ENCODE results near the gene MCTP1. TPM values are rescaled to one million over a fixed set of nuclear protein-coding genes. Genes with fewer than 3 reads are reported as not detected.
"Not testable (repeated sequence)": the region's sequence is repeated elsewhere in the genome, so short reads cannot be mapped to it uniquely, and the experiment has no call there.

Gene MCTP1
- total RNA-seq, 1 experiment from 2014 or later = 16.6 TPM

- DNase-seq (ENCODE audit: low read depth) = no peak
Observed at GRCh38 chr5:95032801-95033200, 252.1 kb downstream of the MCTP1 start.

GRCh38 chr5:95029569-95030366, 255.1 kb downstream of the MCTP1 start:
- peak; percentile 41 for DNase-seq (ENCODE audit: low read depth)

- DNase-seq (ENCODE audit: low read depth) = no peak
Observed at GRCh38 chr5:95027775-95028174, 257.1 kb downstream of the MCTP1 start.

DNA sequence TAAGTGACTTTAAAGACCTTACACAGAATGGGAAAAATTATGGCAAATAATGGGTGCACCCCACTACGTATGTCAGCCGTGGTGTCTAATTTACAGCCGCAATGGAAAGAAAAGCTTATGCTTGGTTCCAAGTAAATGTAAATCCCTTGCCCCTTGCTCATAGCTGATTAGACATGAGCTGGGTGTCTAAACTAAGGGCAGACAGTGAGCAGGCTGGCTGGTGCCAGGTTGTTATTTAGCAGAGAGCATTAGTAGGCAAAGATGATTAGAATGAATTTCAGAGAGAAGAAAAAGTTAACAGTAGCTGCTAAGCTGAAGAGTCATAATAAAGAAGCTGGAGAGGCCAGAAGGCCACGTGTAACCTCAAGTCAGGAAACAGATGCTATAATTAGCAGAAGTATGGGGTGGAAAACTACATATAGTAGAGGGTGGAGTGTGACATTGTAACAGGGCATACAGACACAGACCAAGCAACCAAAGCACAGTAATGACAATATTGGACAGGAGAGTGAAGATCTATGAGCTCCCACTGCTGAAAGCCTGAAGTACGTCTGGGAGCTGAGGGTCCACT, 257.7 kb downstream of the MCTP1 start:
- peak; percentile 24 for DNase-seq (ENCODE audit: low read depth)

- no peak for DNase-seq (ENCODE audit: low read depth)
Observed at GRCh38 chr5:95026718-95027117, 258.2 kb downstream of the MCTP1 start.

DNA sequence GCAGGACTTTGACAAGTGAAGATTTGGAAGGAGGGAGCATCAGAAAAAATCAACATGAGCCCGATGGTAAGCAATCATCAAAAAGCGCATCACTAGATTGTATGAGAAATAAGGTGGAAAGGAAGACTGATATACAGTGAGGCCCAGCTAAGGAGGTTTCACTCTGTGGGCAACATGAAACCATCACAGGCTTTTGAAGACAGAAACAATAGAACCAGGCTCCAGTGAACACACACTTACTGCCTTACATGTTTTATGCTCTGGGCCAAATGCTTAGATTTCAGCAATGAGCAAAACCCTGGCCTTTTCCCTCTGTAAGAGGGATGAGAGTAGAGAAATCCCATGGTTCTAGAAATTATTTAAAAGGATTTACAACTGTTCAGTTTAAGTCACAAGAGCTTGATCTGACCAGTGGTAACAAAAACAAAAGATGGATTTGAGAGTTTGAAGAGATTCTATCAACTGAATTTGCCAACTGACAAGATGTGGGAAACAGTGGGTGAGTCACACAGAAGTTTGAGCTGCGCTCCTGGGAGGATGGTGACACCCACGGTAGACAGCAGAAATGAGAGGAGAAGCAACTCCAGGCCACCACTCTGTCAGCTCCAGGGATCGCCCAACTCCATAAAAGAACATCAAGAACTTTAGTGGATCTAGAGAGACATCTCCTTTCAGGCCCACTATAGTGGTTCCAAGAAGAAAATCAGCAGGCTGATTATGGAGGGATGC, 261.8 kb downstream of the MCTP1 start:
- peak; percentile 77 for DNase-seq (ENCODE audit: low read depth)

DNA sequence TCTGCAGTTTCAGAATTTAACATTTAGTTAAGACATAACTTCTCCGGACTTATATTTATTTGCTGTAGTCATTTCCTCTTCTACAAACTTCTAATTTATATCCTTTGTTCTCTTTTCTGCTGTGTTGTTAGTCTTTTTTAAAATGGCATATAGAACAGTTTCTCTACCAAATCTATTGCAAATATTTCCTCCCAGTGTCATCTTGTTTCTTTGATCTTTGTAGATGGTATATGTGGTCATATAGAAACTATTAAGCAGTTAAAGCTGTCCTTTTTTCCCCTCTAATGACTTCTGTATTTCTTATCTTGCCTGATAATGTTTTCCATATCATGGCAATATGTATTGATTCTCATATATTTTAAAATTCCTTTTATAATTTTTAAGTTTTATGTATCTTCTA, 264.5 kb downstream of the MCTP1 start:
- no peak for DNase-seq (ENCODE audit: low read depth)

DNA sequence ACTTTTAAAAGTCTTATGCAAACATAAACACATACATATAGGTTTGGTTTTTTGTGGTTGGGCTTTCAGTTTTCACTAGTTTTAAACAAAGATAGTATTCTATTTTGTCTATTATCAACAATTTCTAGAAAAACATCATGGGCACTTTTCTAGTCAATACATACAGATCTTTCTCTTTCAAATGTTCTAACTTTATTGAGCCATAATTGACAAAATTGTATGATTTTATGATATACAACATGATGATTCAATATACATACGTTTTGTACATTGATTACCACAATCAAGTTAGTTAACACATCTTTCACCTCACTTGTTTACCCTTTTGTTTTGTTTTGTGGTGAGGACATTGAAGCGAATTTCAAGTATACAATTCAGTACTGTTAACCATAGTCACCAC, 265.9 kb downstream of the MCTP1 start:
- no peak for DNase-seq (ENCODE audit: low read depth)

DNA sequence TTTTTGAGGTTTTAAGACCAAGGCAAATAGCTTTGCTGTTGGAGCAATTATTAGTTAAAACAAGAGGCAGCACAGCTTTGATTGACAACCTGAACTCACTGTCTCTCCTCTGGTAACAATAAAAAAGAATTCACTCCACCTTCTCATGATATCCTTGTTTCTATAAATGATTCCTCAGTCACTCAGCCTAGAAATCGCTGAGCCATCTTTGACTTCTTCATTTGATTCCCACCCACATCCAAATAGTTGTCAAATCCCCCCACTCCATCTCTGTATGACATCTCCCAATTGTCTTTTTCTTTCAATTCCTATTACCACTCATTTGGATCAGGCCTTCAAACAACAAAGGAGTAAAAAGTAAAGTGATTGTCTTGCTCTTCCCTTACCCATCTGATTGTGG, 266.4 kb downstream of the MCTP1 start:
- DNase-seq (ENCODE audit: low read depth) = no peak

DNA sequence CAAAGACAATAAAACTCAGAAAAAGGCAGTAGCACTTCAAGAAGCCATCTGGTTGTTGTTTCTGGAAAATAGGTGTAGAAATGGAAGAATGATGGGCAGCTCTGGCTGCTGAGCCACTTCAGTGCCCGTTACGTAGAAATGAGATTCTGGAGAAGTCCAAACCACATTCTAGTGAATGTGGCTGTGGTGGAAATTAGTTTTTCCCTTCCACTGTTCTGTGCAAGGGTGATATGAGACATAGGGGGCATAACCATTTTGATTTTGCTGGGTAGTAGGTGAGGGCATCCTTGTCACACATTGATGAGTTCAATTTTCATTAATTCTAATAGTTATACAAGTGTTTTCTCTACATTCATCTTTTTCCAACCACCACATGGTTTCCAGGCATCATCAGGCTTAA, 275.1 kb downstream of the MCTP1 start:
- no peak for DNase-seq (ENCODE audit: low read depth)

DNA sequence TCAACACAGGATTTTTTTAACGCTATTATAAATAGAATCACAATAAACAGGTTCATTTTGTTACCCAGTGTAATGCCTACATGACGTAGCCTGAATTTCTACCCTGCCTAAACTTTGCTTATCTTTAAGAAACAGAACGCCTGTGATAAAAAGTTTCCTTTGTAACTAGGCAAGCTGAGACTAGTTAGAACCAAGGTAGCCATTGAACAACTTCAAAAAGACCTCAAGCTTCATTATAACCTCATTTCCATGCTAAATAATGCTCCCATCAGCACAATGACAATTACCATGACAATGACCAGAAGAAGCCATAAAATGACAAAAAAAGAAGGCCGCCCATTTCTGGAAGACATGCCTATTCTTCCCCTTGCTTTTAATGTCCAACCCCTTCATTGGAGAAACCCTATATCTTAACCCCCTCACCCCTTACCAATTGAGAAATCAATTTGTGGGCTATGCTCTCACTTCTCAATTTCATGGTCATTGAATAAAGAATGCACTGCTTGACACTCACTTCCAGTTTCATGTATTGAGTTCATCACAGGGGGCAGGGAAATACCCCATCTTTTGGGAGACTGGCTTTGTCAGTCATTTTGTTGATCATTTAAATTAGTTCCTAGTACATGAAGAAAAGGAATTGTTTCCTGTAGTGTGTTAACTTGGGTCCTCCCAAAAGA, 276.8 kb downstream of the MCTP1 start:
- no peak for DNase-seq (ENCODE audit: low read depth)

DNA sequence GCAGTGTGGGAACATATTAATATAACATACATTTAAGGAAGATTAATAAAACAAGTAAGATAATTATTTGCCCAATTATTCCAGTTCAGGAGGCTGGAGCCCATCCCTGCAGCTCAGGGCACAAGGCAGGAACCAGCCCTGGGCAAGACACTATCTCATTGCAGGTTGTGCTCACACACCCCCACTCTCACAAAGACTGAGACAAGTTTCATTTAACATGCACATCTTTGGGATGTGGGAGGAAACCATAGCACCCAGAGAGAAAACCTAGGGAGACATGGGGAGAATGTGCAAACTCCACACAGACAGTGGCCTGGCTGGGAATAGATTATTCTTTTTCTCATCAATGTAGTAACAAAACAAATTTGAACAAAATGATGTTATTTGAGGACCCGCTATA, 279.1 kb downstream of the MCTP1 start:
- DNase-seq (ENCODE audit: low read depth) = no peak

DNA sequence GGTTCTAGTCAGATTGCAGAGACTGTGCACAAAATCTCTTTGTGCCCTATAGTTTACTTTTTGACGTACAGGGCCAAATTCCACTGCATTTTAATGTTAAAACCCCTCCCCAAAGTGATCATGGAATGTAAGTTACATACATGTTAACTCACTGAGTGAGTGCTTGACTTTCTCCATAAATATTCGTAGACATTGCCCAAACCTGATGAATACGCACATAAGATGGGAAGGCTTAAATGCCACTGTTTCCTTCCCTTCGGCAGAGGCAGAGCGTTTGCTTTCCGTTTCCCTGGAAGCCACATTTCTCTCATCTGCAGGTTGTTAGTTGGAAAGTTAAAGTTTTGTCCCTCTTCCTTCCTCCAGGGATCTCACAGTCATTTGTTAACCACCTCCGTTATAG, 286.2 kb downstream of the MCTP1 start:
- no peak for DNase-seq (ENCODE audit: low read depth)

DNA sequence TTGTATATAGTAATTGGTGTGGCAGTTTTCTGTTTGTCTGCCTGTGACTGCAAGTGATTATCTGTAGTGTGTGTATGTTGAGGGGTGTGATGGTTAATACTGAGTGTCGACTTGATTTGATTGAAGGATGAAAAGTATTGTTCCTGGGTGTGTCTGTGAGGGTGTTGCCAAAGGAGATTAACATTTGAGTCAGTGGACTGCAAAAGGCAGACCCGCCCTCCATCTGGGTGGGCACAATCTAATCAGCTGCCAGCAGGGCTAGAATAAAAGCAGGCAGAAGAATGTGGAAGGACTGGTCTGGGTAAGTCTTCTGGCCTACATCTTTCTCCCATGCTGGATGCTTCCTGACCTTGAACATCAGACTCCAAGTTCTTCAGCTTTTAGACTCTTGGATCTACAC, 290.4 kb downstream of the MCTP1 start:
- DNase-seq (ENCODE audit: low read depth) = not testable (repeated sequence)

- DNase-seq (ENCODE audit: low read depth) = no peak
Observed at GRCh38 chr5:94993491-94993890, 291.4 kb downstream of the MCTP1 start.

GRCh38 chr5:94992325-94992724, 292.6 kb downstream of the MCTP1 start:
- no peak for DNase-seq (ENCODE audit: low read depth)

- DNase-seq (ENCODE audit: low read depth) = peak; percentile 94
Observed at GRCh38 chr5:94983861-94984535, 300.9 kb downstream of the MCTP1 start.

DNA sequence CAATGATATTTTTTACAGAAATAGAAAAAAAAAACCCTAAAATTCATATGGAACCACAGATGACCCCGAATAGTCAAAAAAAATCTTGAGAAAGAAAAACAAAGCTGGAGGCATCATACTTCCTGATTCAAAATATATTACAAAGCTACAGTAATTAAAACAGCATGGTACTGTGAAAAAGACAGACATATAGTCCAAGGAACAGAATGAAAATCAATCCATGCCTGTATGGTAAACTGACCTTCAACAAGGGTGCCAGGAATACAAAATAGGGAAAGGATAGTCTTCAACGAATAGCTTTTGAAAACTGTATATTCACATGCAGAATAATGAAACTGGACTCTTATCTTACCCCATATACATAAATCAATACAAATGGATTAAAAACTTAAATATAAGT, 307.5 kb downstream of the MCTP1 start:
- DNase-seq (ENCODE audit: low read depth) = no peak

DNA sequence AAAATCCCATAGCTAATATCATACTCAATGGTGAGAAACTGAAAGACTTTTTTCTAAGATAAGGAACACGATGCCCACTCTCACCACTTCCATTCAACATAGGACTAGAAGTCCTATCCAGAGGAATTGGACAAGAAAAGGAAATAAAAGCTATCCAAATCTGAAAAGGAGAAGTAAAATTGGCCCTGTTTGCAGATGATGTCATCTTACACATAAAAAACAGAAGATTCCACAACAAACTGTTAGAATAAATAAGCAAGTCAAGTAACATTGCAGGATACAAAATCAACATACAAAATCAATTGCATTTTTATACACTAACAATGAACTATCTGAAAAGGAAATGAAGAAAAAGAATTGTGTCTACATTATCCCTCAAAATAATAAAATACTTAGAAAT, 308.0 kb downstream of the MCTP1 start:
- DNase-seq (ENCODE audit: low read depth) = no peak

DNA sequence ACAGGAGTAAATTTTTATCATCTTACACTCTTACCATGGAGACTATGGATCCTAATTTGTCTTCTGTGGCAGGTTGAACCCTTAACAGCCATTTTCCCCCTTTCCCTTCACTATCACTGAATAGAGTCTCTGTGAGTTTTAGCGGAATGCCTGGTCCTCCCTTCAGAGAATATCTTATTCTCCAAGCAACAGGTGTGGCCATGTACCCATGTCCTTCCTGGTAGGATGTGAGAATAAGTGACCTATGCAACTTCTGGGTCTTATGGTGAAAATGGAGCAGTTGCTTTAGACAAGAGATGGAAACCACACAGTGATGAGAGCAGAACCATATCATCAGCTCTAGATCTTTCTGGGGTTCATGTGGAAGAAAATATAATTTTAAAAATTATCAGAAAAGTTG, 312.6 kb downstream of the MCTP1 start:
- no peak for DNase-seq (ENCODE audit: low read depth)

DNA sequence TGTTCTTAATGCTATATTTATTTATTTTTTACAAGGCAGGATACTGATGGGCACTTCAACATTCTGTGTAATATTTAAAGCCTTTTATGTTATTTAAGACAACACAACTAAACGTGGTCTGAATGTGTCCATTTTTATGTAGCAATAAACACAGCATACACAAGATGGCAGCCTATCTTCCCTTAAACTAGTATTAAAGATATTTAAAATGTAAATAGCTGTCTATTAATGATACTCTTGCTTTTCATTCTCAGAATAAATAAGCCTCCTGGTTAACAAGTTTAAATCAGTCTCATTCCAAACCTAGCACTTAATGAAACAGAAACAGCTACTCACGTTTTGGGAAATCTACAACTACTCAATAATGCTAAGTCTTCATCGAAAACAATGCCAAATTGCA, 315.7 kb downstream of the MCTP1 start:
- peak; percentile 49 for DNase-seq (ENCODE audit: low read depth)
